Astrocyte (in vitro differentiated cells and primary cell): ENCODE measurements around the gene IGSF3. TPM values are rescaled to one million over a fixed set of nuclear protein-coding genes. Genes with fewer than 3 reads are reported as not detected.

Source experiments
- DNase-seq: peaks from one replicate; pipeline ENCODE4 v3.0.0-alpha.2; 2010; ENCODE audit warnings: low read depth
- FAIRE-seq: peaks from 2 replicates; lab custom pipeline; 2011; peaks lifted over from hg19 to GRCh38; lab: Jason Lieb, UNC
- H2AFZ ChIP-seq: 2 replicates; pipeline ENCODE4 v1.6.0; 2012; ENCODE audit warnings: low read depth, low read length, inconsistent platforms
- H3K27ac ChIP-seq: 2 replicates; pipeline ENCODE4 v1.5.1; 2011; ENCODE audit warnings: low read depth, low read length, inconsistent platforms
- H3K27me3 ChIP-seq: 2 replicates; pipeline ENCODE4 v1.6.0; 2011; ENCODE audit warnings: low read length, inconsistent platforms; ENCODE audit not compliant: insufficient read depth
- H3K36me3 ChIP-seq: 2 replicates; pipeline ENCODE4 v1.5.1; 2011; ENCODE audit warnings: low read length, inconsistent platforms; ENCODE audit not compliant: insufficient read depth
- H3K4me1 ChIP-seq: 2 replicates; pipeline ENCODE4 v1.5.1; 2011; ENCODE audit warnings: low read length, inconsistent platforms; ENCODE audit not compliant: insufficient read depth
- H3K4me2 ChIP-seq: 2 replicates; pipeline ENCODE4 v1.6.0; 2012; ENCODE audit warnings: low read length, inconsistent platforms
- H3K4me3 ChIP-seq: 2 replicates; pipeline ENCODE4 v1.5.1; 2011; ENCODE audit warnings: low read depth, mild to moderate bottlenecking, low read length, inconsistent platforms; ENCODE audit not compliant: insufficient read depth
- H3K79me2 ChIP-seq: 2 replicates; pipeline ENCODE4 v1.6.0; 2012; ENCODE audit warnings: mild to moderate bottlenecking, low read length, inconsistent platforms; ENCODE audit not compliant: insufficient read depth
- H3K9ac ChIP-seq: 2 replicates; pipeline ENCODE4 v1.6.0; 2012; ENCODE audit warnings: mild to moderate bottlenecking, low read length, inconsistent platforms
- H3K9me3 ChIP-seq: 2 replicates; pipeline ENCODE4 v1.5.1; 2012; ENCODE audit warnings: low read depth, mild to moderate bottlenecking, low read length, inconsistent platforms; ENCODE audit not compliant: insufficient read depth
- H4K20me1 ChIP-seq: 2 replicates; pipeline ENCODE4 v1.6.0; 2012; ENCODE audit warnings: low read length, inconsistent platforms; ENCODE audit not compliant: insufficient read depth
- H3K27ac Mint-ChIP-seq: one replicate; pipeline ENCODE4 v1.8.0; 2021; ENCODE audit warnings: mild to moderate bottlenecking, mixed read lengths; ENCODE audit not compliant: unreplicated experiment
- H3K27me3 Mint-ChIP-seq: one replicate; pipeline ENCODE4 v1.8.0; 2021; ENCODE audit warnings: low read depth, mixed read lengths; ENCODE audit not compliant: unreplicated experiment
- H3K36me3 Mint-ChIP-seq: one replicate; pipeline ENCODE4 v1.8.0; 2021; ENCODE audit warnings: low read depth, mixed read lengths; ENCODE audit not compliant: unreplicated experiment
- H3K4me1 Mint-ChIP-seq: one replicate; pipeline ENCODE4 v1.8.0; 2021; ENCODE audit warnings: low read depth, mixed read lengths; ENCODE audit not compliant: unreplicated experiment
- H3K4me3 Mint-ChIP-seq: one replicate; pipeline ENCODE4 v1.8.0; 2021; ENCODE audit warnings: mild to moderate bottlenecking, moderate library complexity, mixed read lengths; ENCODE audit not compliant: unreplicated experiment
- H3K9me3 Mint-ChIP-seq: one replicate; pipeline ENCODE4 v1.8.0; 2021; ENCODE audit warnings: mild to moderate bottlenecking, mixed read lengths; ENCODE audit not compliant: unreplicated experiment
- CTCF ChIP-seq: IDR thresholded peaks from 2 replicates; pipeline ENCODE4 v1.5.1; 2011; ENCODE audit warnings: low read depth, mild to moderate bottlenecking, inconsistent platforms, low read length, moderate library complexity; ENCODE audit not compliant: insufficient read depth
- EZH2 ChIP-seq: IDR thresholded peaks from 2 replicates; pipeline ENCODE4 v1.6.1; 2012; ENCODE audit warnings: mild to moderate bottlenecking, low read length, inconsistent platforms; ENCODE audit not compliant: insufficient read depth
- total RNA-seq: library from RNA; stranded (reverse); gene quantifications from 2 replicates; pipeline ENCODE4 v1.2.1, GENCODE V29; 2021

Gene IGSF3
- total RNA-seq, 1 donor from 2014 or later: 11.7 TPM

DNA sequence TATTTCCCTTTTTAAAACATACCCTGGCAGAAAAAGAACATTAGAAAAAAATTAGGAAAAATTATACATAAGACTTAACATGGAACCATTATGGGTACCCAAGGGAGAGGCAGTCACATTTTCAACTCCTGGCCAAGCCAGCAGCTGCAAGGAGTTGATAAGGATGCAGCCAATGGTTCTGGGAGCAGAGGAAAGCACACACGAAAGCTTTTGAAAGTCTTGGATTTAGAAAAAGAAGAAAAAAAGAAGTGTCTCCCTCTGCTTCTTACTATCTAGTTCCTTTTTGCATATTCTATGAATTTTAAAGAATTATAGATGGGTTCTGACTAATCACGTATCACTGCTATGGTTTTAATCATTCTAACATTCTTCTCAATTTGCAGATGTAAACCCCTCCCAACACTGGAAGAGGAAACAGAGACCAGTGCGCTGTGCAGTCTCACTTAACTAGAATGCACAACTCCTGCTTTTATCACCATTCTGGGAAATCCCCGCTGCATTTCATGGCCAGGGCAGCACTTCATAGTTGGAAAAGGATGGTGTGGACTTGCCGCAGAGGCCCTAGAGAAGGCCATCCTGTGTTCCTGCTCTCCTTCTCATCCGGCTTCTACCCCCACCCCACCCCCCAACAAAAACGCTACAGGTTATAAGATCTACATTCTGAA is 94.0 kb downstream of the IGSF3 start:
- H3K9me3 Mint-ChIP-seq: no peaks in the 10 kb centered on the region
- FAIRE-seq (no peak), DNase-seq (peak; percentile 52)
- no peaks in the 10 kb centered on the region for H3K36me3 ChIP-seq
- TF ChIP-seq CTCF (no peak), EZH2 (no peak)
- peaks cover 4% of the 10 kb centered on the region for H3K27me3 ChIP-seq
- peaks cover 15% of the 10 kb centered on the region for H4K20me1 ChIP-seq
- H2AFZ ChIP-seq: no peak overlapping the region
- no peak overlapping the region for H3K27ac Mint-ChIP-seq
- H3K4me3 Mint-ChIP-seq: no peak overlapping the region
- H3K9ac ChIP-seq: no peak overlapping the region
- no peak overlapping the region for H3K4me3 ChIP-seq
- H3K4me2 ChIP-seq: no peak overlapping the region
- no peak overlapping the region for H3K27ac ChIP-seq
- peaks cover 2% of the 10 kb centered on the region for H3K36me3 Mint-ChIP-seq
- peaks cover 18% of the 10 kb centered on the region for H3K79me2 ChIP-seq
- peaks cover 22% of the 10 kb centered on the region for H3K4me1 ChIP-seq
- peaks cover 35% of the 10 kb centered on the region for H3K4me1 Mint-ChIP-seq
- no peaks in the 10 kb centered on the region for H3K9me3 ChIP-seq
- peaks cover 6% of the 10 kb centered on the region for H3K27me3 Mint-ChIP-seq

- no peak for FAIRE-seq
- H4K20me1 ChIP-seq: peaks cover 19% of the 10 kb centered on the region
- H3K27ac Mint-ChIP-seq: no peak overlapping the region
- H3K36me3 ChIP-seq: no peaks in the 10 kb centered on the region
- no peak overlapping the region for H3K4me3 Mint-ChIP-seq
- H3K36me3 Mint-ChIP-seq: peaks cover 2% of the 10 kb centered on the region
- no peak overlapping the region for H3K4me2 ChIP-seq
- H3K4me1 ChIP-seq: peaks cover 22% of the 10 kb centered on the region
- no peak overlapping the region for H3K4me3 ChIP-seq
- H3K9ac ChIP-seq: no peak overlapping the region
- no peaks in the 10 kb centered on the region for H3K9me3 Mint-ChIP-seq
- no peak overlapping the region for H3K27ac ChIP-seq
- H3K9me3 ChIP-seq: no peaks in the 10 kb centered on the region
- peaks cover 20% of the 10 kb centered on the region for H3K79me2 ChIP-seq
- peaks cover 4% of the 10 kb centered on the region for H3K27me3 ChIP-seq
- H3K27me3 Mint-ChIP-seq: peaks cover 6% of the 10 kb centered on the region
- TF ChIP-seq EZH2 (no peak), CTCF (no peak)
- H2AFZ ChIP-seq: no peak overlapping the region
- H3K4me1 Mint-ChIP-seq: peaks cover 35% of the 10 kb centered on the region
- no peak for DNase-seq
Observed at GRCh38 chr1:116572771-116573430, 94.6 kb downstream of the IGSF3 start.

GRCh38 chr1:116572099-116572498 is 95.4 kb downstream of the IGSF3 start:
- Histone ChIP-seq H3K27ac (no peak overlapping the region), H2AFZ (no peak overlapping the region), H3K27me3 (peaks cover 4% of the 10 kb centered on the region), H3K36me3 (no peaks in the 10 kb centered on the region), H3K4me2 (peak overlapping the region; percentile 88), H3K4me3 (no peak overlapping the region), H4K20me1 (peaks cover 19% of the 10 kb centered on the region), H3K9ac (no peak overlapping the region), H3K4me1 (peaks cover 22% of the 10 kb centered on the region), H3K9me3 (no peaks in the 10 kb centered on the region), H3K79me2 (peaks cover 26% of the 10 kb centered on the region)
- FAIRE-seq (no peak), DNase-seq (no peak)
- Mint-ChIP-seq H3K36me3 (peaks cover 2% of the 10 kb centered on the region), H3K4me3 (peak overlapping the region; percentile 81), H3K27me3 (peaks cover 6% of the 10 kb centered on the region), H3K4me1 (peaks cover 35% of the 10 kb centered on the region), H3K27ac (no peak overlapping the region), H3K9me3 (no peaks in the 10 kb centered on the region)
- TF ChIP-seq CTCF (no peak), EZH2 (no peak)
